CD4-positive, alpha-beta T cell treated with Interleukin-15 for 4 hours (primary cell): ENCODE measurements around the gene ZNF79.
A peak's percentile ranks its signal among the peaks of the same experiment; 100 is the strongest.

Experiments used
- DNase-seq: peaks from one replicate; pipeline ENCODE4 v3.0.0-alpha.2; 2020; ENCODE audit warnings: low spot score

Gene ZNF79

DNA sequence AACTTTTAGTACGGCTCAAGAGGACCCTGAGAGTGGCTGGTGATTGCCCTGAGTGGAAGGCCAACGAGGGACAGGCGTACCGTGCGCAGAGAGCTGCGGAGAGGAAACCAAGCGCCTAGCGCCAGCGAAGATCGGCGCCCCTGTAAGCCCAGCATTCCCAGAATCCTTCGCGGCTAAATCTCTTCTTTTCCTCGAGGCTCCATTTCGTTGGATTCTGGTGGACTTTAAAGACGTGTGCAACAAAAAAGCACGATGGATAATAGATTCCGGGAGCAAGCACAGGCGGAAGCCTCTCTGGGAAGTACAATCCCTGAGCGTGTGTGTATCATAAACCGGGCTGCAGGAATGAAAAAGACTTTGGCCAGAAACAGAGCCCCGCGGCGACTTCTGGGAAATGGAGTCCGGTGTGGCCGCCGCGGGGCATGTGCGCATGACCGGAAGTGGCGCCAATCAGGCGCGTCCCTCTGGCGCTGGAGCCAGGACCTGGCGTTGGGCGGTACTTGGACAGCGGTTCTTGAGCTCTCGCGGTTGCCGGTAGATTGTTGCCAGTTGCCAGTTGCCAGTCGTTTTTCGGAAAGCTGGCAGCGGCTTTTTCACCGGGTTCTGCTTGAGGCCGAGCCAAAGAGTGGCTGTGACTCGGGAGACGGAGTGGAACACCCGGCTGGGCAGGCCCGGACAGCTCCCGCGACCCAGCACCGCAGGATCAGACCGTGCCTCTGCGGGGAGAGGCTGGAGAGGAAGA, at the start of gene ZNF79:
Gene ZNF79, plus strand, starts transcription at position 449 of the 742 bp plus-strand sequence. CDS start 406 bp downstream, outside the sequence.
- peak; percentile 87 for DNase-seq

DNA sequence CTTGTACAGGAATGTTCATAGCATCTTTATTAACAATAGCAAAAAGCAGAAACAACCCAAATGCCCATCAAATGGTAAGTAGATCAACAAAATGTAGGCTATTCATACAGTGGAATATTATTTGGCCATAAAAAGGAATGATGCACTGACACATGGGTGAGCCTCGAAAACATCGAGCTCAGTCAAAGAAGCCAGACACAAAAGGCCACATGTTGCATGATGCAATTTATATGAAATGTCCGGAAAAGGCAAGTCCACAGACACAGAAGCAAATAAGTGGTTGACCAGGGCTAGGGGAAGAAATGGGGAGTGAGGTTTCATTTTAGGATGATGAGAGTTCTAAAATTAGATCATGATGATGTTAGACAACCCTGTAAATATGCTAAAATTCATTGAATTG, 43.7 kb upstream of the ZNF79 start:
- DNase-seq, result no peak

DNA sequence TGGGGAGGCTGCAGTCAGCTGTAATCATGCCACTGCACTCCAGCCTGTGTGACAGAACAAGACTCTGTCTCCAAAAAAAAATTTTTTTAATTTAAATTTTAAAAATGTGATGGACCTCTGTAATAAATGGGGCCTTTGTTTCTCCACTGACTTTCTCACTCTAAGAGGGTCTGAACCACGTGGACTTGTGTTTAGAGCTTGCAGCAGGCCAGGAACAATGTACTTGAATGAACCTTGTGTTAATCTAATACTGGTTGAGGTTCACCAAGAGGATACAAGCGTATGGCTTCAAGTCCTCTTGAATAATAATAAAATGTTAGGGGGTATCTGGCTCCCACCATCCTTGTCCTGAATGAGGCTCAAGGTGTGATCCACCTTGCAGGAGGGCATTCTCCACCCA, 41.6 kb upstream of the ZNF79 start:
- DNase-seq, result no peak

DNA sequence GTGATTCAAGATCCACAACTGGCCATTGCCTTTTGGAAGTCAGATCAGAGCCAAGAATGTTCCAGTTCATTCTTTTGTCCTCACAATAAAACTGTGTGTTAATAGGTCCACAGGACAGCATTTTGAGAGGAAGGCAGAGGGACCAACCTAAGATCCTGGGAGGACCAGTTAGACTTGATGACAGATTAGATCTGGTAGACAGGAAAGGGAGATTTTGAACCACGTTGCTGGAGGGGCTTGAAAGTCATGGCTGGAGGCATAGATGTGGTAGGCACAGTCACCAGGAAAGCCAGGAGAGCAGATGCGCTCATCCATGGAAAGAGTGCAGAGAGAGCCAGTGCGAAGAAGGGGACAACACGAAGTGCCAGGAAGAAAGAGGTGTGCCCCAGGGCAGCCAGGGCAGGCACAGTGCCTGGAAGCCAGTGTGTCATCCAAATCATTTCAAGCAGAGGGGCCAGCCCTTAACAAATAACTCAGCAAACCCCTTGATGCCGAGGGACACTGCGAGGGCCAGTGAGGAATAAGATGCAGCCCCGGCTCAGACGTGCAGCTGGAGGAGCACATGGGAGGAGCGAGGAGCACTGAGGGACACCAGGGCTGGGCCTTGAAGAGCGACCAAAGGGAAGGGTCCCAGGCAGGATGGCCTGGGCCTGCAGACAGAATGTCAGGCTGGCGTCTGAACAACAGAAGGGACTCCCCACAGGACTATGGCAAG, 40.0 kb upstream of the ZNF79 start:
- DNase-seq, result no peak

DNA sequence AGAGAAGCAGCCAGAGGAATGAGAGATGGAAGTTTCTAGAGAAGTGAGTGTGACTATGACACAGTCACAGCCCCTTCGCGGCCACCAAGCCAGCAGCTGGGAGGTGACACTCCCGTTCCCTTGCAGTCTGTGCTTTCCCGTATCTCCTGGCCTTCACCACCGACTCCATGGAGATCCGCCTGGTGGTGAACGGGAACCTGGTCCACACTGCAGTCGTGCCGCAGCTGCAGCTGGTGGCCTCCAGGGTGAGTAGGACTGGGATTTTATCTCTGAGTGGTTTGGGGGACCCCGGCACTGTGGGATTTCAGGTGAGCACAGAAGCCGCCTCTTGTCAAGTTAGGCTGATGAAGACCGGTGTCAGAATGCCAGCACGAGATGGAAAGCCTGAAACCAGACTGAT, 39.3 kb upstream of the ZNF79 start:
- DNase-seq, result no peak

DNA sequence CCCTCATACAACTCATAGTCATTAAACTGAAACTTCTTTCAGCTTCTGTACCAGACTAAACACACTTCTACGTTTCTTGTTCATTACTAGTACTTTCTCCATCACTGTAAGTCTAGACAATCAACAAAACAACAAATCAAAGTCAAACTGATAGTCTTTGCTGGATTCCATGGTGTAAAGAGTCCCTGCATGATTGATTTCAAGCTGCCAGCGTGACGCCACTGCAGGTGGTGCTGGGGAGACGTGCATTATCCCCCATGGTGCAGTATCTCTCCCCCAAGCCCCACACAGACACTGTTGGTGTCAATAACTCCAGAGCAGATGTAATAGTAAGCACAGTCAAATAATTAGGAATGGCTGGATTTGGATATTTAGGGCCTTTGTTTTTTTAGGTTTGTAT, 37.9 kb upstream of the ZNF79 start:
- no peak for DNase-seq

DNA sequence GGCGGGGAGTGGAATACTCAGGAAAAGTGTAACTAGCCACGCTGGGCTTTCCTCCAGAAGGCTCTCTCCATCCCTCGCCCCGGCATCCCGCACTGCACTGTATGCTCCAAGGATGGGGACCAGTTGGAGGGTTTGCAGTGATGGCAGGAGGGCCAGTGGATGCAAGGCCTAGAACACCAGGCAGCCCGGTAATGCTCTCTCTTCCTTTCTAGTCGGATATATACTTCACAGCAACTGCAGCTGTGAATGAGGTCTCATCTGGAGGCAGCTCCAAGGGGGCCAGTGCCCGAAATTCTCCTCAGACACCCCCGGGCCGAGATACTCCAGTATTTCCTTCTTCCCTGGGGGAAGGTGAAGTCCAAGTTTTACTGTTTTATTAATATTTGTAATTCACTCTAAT, 37.2 kb upstream of the ZNF79 start:
- no peak for DNase-seq

DNA sequence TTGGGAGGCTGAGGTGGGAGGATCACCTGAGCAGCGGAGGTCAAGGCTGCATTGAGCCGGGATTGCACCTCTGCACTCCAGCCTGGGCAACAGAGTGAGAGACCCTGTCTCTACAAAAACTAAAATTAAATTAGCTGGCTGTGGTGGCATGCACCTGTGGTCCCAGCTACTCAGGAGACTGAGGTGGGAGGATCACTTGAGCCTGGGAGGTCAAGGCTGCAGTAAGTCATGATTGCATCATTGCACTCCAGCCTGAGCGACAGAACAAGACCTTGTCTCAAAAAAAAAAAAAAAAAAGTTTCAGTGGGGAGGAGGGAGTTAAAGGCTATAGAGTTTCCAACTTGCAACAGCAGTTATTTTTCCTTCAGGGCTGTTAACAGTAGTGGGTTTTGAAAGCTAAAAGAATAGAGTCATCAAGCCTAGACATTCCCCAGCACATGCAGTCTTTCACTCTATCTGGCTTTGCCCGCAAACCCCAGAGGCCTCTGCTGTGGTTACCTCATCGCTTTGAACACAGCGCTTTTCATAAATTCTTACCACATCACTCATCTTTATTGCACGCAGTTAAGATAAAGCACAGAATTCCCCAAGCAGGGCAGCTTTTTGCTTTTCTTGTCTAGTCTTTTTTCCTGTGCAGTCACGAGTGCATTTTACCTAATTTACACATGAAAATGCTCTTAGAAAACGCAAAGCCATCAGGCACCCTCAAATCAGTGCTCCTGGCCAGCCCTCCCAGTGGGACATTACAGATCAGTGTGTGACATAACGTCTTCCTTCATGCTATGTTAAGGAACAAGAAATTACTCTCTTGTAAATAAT, 35.9 kb upstream of the ZNF79 start:
- DNase-seq, result peak; percentile 88

DNA sequence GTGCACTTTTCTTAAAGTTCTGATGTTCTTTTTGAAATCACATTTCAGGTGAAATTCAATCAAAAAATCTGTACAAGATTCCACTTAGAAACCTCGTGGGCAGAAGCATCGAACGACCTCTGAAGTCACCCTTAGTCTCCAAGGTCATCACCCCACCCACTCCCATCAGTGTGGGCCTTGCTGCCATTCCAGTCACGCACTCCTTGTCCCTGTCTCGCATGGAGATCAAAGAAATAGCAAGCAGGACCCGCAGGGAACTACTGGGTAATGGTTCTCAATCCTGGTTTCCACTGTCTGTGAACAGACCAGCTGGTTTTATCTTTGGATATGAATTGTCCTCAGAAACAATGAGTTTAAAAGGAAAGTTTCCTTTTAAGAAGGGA, 35.3 kb upstream of the ZNF79 start:
- DNase-seq, result no peak

DNA sequence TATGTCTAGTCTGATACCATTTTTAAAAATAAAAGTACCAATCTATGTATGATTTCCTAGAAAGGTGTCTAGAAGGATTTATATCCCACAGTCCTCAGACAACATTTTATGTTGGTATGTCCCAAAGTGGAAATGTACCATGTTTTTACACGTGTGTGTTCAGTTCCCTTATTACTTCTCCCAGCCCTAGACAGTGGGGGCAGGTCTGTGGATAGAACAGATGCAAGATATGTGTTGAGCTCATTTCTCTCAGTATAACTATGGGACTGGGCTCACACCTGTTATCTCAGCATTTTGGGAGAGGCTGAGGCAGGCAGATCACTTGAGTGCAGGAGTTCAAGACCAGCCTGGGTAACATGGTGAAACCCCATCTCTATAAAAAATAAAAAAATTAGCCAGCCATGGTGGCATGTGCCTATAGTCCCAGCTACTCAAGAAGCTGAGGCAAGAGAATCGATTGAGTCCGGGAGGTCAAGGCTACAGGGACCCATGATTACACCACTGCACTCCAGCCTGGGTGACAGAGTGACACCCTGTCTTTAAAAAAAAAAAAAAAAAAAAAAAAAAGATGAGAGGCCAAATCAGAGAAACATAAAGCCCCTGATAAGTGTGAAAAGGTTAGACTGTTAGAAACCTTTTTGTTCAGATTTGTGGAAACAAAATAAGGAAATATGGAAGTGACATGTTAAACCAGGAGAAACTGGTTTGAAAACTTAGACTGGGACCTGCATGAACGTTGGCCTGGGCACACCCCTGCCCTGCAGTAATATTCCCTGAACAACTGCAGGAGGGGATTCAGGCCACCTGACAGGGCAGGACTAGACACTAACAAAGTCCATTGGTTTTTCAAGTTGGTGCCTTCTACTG, 34.6 kb upstream of the ZNF79 start:
- no peak for DNase-seq

DNA sequence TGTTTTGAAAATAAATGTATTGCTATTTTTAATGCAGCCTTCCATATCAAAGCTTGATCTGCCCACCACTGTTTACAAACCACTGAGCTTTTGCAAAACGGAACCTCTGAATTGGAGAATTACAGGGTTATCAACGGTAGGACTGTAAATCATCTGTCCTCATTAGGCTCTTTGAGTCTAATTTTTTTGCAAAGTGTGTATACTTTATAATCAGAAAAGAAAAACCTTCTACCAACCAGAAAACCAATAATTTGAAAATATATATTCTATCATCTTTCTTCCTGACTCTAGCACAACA, 34.0 kb upstream of the ZNF79 start:
- no peak for DNase-seq

DNA sequence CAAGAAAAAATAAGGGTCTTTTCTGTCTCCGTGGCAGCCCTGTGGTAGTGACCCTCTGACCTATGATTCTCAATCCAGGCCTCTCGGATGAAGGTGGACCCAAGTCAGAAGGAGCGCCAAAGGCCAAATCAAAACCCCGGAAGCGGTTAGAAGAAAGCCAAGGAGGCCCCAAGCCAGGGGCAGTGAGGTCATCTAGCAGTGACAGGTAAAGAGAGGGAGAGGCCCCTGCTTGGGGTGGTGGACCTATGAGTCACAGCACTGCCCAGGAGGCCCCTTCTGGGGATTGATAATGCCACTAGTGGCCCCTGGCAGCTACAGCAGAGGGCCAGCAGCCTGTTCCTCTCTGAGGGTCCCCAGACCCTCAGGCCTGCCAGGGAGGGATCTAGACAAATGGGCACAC, 33.6 kb upstream of the ZNF79 start:
- no peak for DNase-seq

DNA sequence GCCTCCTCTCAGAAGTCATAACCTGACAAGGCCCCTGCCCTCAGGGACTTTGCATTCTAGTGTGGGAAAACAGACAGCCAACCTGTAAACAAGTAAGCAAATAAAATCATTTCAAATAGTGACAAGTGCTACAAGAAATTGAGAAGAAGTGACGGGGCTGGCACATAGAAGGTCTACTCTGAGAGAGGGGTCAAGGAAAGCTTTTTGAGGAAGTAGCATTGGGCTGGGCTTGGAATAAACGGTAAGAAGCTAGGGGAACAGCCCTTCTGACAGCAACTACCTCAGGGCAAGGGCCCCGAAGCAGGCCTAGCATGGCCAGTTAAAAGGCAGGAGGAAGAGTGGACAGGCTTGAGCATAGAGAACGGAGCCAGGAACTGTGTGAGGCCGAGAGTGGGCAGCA, 32.0 kb upstream of the ZNF79 start:
- DNase-seq, result no peak

DNA sequence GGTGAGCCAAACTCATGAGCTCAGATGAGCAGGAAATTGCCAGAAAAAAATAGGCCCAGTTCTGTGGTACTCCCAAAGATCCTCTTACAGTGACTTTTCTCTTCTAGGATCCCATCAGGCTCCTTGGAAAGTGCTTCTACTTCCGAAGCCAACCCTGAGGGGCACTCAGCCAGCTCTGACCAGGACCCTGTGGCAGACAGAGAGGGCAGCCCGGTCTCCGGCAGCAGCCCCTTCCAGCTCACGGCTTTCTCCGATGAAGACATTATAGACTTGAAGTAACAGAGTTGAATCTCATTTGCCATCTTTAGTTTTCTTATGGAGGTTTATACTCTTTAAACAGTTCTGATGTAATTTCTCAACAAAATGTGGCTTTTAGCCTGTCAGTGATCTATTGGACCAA, 31.2 kb upstream of the ZNF79 start:
- DNase-seq, result no peak

DNA sequence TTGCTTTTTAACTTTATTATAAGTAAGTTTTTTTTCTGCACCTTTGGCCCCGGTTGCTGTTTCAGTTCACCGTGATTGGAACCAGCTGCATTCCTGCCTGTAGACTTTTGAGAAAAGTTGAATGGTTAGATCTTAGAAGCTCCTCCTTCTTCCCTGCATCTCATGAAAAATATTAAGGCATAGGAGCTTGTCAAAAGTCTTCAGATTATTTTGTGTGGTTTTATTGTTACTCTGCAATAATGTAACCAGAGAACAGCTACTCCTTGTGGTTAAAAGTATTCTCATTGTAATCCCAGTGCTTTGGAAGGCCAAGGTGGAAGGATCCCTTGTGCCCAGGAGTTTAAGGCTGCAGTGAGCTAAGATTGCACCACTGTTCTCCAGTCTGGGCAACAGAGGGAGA, 30.5 kb upstream of the ZNF79 start:
- DNase-seq, result no peak

DNA sequence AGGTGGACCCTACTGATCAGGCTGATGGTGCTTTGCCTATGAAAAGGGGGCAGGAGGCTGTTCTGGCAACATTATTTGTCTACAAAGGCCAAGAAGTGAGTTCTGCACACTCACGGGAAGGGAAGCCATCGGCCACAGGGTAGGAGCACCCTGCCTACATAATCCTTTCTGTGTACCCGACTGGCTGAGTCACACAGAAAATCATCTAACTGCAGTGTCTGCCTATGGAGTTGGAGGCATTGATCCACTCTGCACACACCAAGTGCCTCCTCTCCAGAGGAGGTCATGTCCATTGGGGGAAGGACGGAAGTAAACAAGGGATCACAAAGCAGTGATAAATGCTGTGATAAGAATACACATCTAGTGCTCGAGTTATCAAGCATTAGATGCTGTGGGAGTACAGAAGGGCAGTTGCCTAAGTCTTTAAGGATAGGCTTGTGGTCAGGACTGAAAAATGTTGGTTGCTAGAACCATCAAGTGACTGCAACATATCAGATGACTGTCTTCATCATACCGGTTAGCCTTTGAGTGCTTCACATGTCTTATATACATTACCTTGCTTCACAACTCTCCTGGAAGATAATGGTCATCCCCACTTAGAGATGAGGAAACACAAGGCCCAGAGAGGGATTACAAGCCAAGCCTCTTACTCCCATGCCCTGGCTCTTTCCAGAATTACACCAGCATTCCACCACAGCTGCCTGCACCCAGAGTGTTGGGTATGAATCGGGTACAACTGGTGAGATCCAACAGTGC, 28.5 kb upstream of the ZNF79 start:
- DNase-seq, result no peak

DNA sequence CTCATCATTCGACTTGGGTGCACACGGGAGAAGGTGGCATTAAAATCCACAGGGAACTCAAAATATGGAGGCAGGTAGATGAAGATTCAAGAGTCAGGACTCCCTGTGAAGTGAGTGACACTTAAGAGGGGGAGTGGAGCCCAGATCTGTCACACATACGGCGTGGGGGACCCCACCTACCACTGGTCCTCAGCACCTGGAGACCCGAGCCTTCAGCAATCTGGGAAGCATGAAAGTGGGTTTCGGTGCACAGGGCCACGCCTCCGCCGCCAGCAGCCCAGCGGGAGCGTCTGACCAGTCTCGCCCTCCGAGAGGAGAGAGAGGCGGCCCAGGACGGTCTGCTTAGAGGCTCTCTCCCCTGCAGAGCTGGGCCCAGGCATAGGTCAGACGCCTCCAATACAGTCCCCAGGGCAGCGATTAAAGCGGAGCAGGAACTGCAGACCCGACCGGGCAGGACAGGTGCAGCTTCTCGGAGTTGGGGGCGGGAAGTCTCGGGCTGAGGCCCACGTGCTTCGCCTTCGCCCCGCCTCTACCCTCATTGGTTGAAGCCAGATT, 27.9 kb upstream of the ZNF79 start:
- DNase-seq, result no peak

DNA sequence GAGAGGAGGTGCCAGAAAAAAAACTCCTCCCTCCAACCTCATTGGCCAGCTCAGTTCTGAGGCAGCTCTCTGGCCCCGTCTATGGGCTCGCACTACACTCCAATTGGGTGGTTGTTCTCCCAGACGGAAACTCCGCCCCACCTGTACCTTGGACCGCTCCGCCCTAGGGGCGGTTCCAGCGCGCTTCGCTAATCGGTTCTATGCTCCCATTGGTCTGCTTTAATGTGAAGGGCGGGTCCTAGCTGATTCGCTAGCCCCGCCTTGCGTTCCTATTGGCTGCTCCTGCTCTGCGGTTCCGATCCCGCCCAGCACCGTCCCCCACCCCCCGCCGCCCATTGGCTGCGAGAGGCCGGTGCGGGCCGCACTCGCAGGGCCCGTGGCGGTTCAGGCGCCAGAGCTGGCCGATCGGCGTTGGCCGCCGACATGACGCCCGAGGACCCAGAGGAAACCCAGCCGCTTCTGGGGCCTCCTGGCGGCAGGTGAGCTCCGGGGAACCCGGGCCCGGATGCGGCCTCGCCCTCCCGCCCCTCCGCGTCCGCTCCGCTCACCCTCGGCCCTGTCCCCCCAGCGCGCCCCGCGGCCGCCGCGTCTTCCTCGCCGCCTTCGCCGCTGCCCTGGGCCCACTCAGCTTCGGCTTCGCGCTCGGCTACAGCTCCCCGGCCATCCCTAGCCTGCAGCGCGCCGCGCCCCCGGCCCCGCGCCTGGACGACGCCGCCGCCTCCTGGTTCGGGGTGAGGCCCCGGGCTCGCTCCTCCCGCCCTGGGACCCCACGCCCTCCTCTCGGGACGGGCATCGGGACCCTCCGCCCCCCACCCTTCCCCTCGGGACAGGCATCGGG, 27.2 kb upstream of the ZNF79 start, which contains the start of gene SLC2A8:
Gene SLC2A8, plus strand, starts transcription at position 362 of the 838 bp plus-strand sequence. Its CDS starts 62 bp downstream, at position 424.
- peak; percentile 96 for DNase-seq

DNA sequence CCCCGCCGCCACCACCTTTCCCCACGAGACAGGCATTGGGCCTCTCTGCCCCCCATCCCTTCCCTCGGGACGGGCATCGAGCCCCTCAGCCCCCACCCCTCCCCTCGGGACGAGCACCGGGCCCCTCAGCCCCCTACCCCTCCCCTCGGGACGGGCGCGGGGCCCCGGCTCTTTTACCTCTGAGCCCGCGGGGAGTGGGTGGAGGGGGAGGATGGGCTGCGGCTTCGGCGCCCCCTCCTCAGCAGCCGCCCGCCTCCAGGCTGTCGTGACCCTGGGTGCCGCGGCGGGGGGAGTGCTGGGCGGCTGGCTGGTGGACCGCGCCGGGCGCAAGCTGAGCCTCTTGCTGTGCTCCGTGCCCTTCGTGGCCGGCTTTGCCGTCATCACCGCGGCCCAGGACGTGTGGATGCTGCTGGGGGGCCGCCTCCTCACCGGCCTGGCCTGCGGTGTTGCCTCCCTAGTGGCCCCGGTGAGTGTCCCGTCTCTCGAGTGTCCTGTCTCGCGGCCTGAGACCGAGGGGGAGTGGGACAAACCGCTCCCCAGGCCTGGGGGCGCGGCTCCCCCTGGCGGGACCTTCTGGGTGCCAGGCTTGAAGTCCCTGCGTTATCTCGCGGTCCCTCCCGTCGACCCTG, 26.4 kb upstream of the ZNF79 start:
- DNase-seq, result no peak

DNA sequence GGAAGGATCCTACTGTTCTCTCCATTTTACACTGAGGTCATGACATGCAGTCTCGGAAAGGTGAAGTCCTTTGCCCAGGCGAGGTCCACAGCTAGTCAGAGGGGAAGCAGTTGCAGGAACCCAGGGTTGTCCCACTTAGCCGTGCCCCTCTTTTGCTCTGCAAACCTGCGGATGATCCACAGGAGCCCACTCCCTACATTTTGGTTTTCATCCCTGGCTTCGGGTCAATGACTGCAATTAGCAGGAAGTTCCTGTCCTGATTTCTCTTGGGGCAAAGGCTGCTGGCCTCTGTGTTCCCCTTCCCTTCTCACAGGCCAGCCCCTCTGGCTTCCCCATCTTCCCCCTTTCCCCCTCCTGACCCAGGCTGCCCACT, 25.9 kb upstream of the ZNF79 start:
- DNase-seq, result no peak
